ENCODE measurements around the gene TRIM26.
A peak's percentile ranks its signal among the peaks of the same experiment; 100 is the strongest.
"Not testable (repeated sequence)": the region's sequence is repeated elsewhere in the genome, so short reads cannot be mapped to it uniquely, and the experiment has no call there.

Gene TRIM26

DNA sequence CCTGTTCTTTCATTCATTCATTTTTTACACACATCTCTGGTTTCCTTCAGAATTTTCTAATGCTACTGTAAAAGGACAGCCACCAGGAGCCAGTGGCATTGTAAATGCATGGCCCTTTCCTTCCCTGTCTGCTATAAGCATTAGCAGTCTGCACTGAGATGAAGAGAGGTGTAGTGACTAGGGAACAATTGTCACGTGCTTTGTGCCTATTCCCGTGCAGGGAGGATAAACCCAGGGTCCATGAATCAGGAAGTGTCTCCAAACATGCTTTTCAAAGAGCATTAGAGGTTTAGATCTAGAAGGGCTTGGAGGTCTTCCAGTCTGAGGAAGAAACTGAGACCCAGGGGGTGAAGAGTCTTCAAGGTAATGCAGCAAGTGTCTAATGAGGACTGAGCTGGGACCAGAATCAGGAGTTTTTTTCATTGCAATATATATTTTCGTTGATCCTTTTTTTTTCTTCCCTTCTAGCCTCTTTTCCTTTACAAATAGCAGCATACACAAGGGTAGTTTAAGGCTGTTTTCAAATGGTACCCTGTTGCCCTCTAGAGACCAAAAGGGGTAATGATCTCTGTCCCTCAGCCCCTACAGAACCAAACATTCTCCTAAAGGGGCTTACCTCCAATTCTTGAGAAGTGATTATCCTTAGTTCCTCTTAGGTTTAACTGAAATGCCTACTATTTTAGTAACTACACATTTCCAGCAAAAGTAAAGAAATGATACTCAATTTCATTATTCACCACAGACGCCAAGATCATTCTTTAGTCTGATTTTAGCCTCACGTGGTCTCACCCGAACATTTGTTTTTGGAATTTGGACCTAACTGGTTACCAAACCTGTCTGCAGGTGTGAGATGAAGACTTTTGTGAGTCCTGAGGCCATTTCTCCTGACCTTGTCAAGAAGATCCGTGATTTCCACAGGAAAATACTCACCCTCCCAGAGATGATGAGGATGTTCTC is 43.3 kb downstream of the TRIM26 start:
- peak; percentile 64 for DNase-seq (ENCODE audit: low spot score)

- no peak for DNase-seq (ENCODE audit: low spot score)
Observed at GRCh38 chr6:30168741-30169140, 44.5 kb downstream of the TRIM26 start.

GRCh38 chr6:30167101-30167500 is 46.1 kb downstream of the TRIM26 start:
- DNase-seq (ENCODE audit: low spot score), result no peak

- DNase-seq (ENCODE audit: low spot score), result not testable (repeated sequence)
Observed at GRCh38 chr6:30165238-30165637, 48.0 kb downstream of the TRIM26 start.

GRCh38 chr6:30164714-30165113 is 48.5 kb downstream of the TRIM26 start:
- DNase-seq (ENCODE audit: low spot score), result no peak

GRCh38 chr6:30163918-30164654 is 49.1 kb downstream of the TRIM26 start:
- DNase-seq (ENCODE audit: low spot score), result no peak

- no peak for DNase-seq (ENCODE audit: low spot score)
Observed at GRCh38 chr6:30163090-30163917, 49.9 kb downstream of the TRIM26 start, which contains the start of gene TRIM15. TSS of gene TRIM15 (plus strand) at chr6:30163546. CDS start at chr6:30163685, 139 bp downstream.

DNA sequence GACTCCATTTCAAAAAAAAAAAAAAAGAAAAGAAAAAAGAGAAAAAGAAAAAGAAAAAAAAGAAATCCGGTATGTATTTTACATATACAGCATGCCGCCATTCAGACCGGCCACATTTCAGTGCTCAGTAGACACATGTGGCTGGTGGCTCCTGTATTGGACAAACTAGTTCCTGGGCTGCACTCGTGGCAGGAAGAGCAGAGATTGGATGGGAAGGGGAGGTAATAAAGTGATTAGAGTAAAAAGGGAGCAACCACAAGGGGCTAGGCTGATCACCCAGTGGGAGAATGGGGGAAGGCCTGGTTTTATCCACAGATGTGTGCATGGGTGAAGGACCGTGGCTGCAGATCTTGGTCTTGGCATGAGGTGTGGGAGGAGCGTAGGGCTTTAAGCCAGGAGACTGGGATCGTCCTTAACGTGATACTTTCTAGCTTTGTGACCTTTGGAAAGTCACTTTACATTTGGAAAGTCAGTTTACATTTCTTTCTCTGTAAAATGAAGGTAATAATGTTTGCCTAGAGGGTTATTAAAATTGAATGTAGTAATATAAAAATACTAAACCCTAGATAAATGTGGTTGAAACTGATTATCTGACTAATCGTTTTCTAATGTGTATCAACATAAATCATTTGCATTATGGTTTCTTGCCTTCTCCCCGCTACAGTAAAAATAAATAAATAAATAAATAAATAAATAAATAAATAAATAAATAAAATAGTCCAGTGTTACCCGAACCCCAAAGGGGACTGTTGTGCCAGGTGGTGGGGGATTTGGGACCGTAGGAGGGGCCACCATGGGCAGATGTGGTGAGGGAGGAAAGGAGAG is 50.7 kb downstream of the TRIM26 start:
- DNase-seq (ENCODE audit: low spot score), result no peak

DNA sequence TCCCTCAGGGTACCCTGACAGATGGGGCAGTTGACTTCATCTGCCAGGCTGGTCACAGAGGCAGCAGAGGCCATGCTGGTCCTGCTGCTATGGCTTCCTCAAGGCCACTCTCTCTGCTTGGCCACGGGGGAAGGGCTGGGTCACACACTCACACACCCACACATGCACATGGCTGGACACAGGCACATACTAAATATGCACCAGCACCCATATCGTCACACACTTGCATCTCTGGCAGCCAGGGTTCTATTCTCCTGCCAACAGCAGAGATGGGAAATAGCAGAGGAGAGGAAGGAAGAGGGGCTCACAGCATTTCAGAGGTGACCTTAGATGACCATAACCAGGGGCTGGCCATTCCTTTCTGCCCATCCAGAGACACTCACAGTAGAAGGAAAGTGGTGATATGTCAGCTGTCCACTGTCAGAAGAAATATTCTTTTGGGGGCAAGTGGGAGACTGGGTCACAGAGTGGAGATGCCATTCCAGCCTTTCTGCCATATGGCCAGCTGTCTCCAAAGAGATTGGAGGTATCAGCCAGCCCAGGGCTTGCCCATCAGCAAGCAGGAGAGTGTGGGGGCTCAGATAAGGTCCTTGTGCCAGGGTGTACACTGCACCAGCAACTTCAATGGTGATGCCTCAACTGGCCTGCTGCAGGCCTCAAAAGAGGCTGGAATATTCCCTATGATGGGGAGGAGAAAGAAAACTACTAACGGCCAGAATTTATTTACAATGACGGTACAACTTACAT is 52.2 kb downstream of the TRIM26 start, which contains the start of gene TRIM10:
Gene TRIM10 (minus strand): TSS at position 427 of the 747 bp plus-strand sequence. CDS start 353 bp downstream, at position 74.
- no peak for DNase-seq (ENCODE audit: low spot score)

- DNase-seq (ENCODE audit: low spot score), result no peak
Observed at GRCh38 chr6:30160008-30160784, 53.0 kb downstream of the TRIM26 start.

DNA sequence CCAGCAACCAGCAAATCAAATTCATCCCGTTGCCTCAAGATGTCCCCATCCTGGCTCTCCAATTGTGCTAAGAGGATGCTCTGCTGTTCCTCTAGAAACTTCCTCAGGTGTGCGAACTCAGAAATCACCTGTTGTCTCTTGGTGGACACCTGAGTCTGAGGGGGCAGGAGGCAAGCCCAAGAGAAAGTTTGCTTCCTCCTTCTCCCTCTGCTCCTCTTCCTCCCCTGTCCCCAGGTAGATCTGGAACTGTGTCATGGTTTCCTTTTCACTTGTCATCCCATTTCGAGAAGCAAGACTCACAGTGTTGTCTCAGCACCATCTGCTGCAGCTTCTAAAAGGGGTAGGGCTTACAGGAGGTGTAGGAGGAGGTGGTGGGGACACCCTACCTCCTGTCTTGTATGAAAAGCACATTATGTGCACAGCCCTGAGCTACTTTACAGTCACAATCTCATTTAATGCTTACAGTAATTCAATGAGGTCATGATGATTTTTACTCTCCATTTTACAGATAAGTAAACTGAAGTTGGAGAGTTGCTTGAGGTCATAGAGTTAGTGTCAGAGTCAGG is 54.6 kb downstream of the TRIM26 start:
- no peak for DNase-seq (ENCODE audit: low spot score)

GRCh38 chr6:30157999-30158398 is 55.2 kb downstream of the TRIM26 start:
- no peak for DNase-seq (ENCODE audit: low spot score)

GRCh38 chr6:30157581-30157980 is 55.6 kb downstream of the TRIM26 start:
- no peak for DNase-seq (ENCODE audit: low spot score)

DNA sequence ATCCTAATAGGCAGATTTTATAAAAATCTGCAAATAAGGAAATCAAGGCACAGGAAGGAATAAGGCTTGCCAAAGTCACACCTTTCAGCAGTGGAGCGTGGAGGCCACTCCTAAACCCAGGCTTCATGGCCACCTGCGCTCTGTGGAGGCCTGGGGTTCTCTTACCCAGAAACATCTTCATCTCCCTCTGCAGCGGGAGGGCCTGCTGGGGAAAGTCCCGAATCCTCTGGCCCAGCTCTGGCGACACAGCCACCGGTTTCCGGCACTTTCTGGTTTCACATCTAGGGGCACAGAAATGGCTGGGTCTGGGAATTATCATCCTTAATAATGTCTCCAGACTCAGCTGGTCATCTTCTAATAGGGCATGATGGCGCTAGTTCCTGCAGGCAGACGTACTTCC is 56.4 kb downstream of the TRIM26 start:
- no peak for DNase-seq (ENCODE audit: low spot score)

- DNase-seq (ENCODE audit: low spot score), result no peak
Observed at GRCh38 chr6:30156262-30156599, 57.0 kb downstream of the TRIM26 start.

- no peak for DNase-seq (ENCODE audit: low spot score)
Observed at GRCh38 chr6:30155520-30156261, 57.5 kb downstream of the TRIM26 start.

GRCh38 chr6:30154709-30155519 is 58.3 kb downstream of the TRIM26 start:
- DNase-seq (ENCODE audit: low spot score), result peak; percentile 81

DNA sequence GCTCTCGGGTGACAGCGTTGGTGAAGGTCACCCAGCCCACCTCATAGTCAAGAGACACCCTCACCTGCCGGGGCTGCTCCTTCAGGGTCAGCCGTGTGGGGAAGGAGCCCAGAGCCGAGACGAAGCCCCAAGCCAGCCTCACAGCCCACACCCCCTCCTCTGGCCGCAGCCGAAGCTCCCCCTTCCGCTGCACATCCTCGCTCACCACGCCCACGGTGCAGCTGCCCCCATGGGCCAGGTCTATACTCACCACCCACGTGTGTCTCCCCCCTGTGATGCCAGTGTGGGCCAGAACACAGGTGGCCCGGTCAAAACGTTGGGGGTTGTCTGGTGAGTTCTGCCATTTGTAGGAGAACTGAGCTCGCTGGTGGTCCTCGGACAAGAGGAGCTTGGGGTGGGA is 59.1 kb downstream of the TRIM26 start:
- no peak for DNase-seq (ENCODE audit: low spot score)

All from AG08396 (cell line).